WTC11 (cell line): ENCODE measurements around the gene CDK2. TPM values are rescaled to one million over a fixed set of nuclear protein-coding genes. Genes with fewer than 3 reads are reported as not detected.

Experiments used
- ATAC-seq: fragments of 200-7000 bp; cut with Tn5 transposase; 2 replicates; pipeline ENCODE4 v1.10.0; 2021; ENCODE audit warnings: mild to moderate bottlenecking, moderate library complexity
- CTCF ChIA-PET: fragments of 300-600 bp; sonication (Branson Sonifier 250); formaldehyde crosslinking; loops from one replicate; lab custom pipeline; 2021; ENCODE audit warnings: antibody characterized with exemption; lab: Charles Lee
- POLR2A ChIA-PET: fragments of 350-600 bp; sonication (Branson Sonifier 250); formaldehyde crosslinking; loops from one replicate; lab custom pipeline; 2021; ENCODE audit warnings: antibody characterized with exemption; lab: Charles Lee
- DNase-seq: peaks from one replicate; pipeline ENCODE4 v3.0.0; 2021; ENCODE audit warnings: low spot score
- H3K27ac Mint-ChIP-seq: 2 replicates; pipeline ENCODE4 v1.8.0; 2021; ENCODE audit warnings: mixed read lengths
- H3K27me3 Mint-ChIP-seq: 2 replicates; pipeline ENCODE4 v1.8.0; 2021; ENCODE audit warnings: low read depth, mild to moderate bottlenecking, moderate library complexity, mixed read lengths
- H3K36me3 Mint-ChIP-seq: 2 replicates; pipeline ENCODE4 v1.8.0; 2021; ENCODE audit warnings: mixed read lengths
- H3K4me1 Mint-ChIP-seq: 2 replicates; pipeline ENCODE4 v1.8.0; 2022; ENCODE audit warnings: mixed read lengths
- H3K4me3 Mint-ChIP-seq: 2 replicates; pipeline ENCODE4 v1.8.0; 2021; ENCODE audit warnings: mild to moderate bottlenecking, moderate library complexity, mixed read lengths
- H3K9me3 Mint-ChIP-seq: 2 replicates; pipeline ENCODE4 v1.8.0; 2021; ENCODE audit warnings: mixed read lengths
- MYBL2 ChIP-seq: sonication (generic); formaldehyde crosslinking; IDR thresholded peaks from 2 replicates; pipeline ENCODE4 v1.8.1; 2023; ENCODE audit warnings: mild to moderate bottlenecking, moderate library complexity, missing genetic modification reagents
- NFE2L1 ChIP-seq: sonication (generic); formaldehyde crosslinking; IDR thresholded peaks from 2 replicates; pipeline ENCODE4 v1.8.1; 2023; ENCODE audit warnings: missing genetic modification reagents
- NR2C2 ChIP-seq: sonication (generic); formaldehyde crosslinking; IDR thresholded peaks from 2 replicates; pipeline ENCODE4 v1.8.0; 2022; ENCODE audit warnings: mild to moderate bottlenecking, missing genetic modification reagents
- SOX15 ChIP-seq: fragments of 250-450 bp; sonication (Bioruptor Pico); IDR thresholded peaks from 2 replicates; pipeline ENCODE4 v1.9.0; 2021; ENCODE audit warnings: mild to moderate bottlenecking
- SP1 ChIP-seq: sonication (generic); formaldehyde crosslinking; conservative IDR thresholded peaks from 2 replicates; pipeline ENCODE4 v1.8.1; 2022; ENCODE audit warnings: missing genetic modification reagents
- TEAD4 ChIP-seq: sonication (generic); formaldehyde crosslinking; IDR thresholded peaks from 2 replicates; pipeline ENCODE4 v1.8.0; 2022; ENCODE audit warnings: mild to moderate bottlenecking, missing genetic modification reagents
- TP53 ChIP-seq: sonication (generic); formaldehyde crosslinking; IDR thresholded peaks from 2 replicates; pipeline ENCODE4 v1.8.1; 2023; ENCODE audit warnings: mild to moderate bottlenecking, missing genetic modification reagents
- ZNF138 ChIP-seq: sonication (generic); formaldehyde crosslinking; conservative IDR thresholded peaks from 2 replicates; pipeline ENCODE4 v1.8.1; 2022; ENCODE audit warnings: mild to moderate bottlenecking, moderate library complexity, missing genetic modification reagents
- total RNA-seq: library from RNA; stranded (reverse); gene quantifications from 3 replicates; pipeline ENCODE4 v1.2.3, GENCODE V29; 2021
- TF ChIP-seq, protein P1 (sequence below): sonication (generic); formaldehyde crosslinking; IDR thresholded peaks from 2 replicates; pipeline ENCODE4 v1.8.1; 2022; ENCODE audit warnings: low read depth, missing genetic modification reagents, borderline replicate concordance
- TF ChIP-seq, protein P2 (sequence below): sonication (generic); formaldehyde crosslinking; IDR thresholded peaks from 2 replicates; pipeline ENCODE4 v1.8.1; 2023; ENCODE audit warnings: mild to moderate bottlenecking, missing genetic modification reagents, moderate library complexity
- TF ChIP-seq, protein P3 (sequence below): sonication (generic); formaldehyde crosslinking; IDR thresholded peaks from 2 replicates; pipeline ENCODE4 v1.8.0; 2023; ENCODE audit warnings: mild to moderate bottlenecking, missing genetic modification reagents
- TF ChIP-seq, protein P4 (sequence below): sonication (generic); formaldehyde crosslinking; IDR thresholded peaks from 2 replicates; pipeline ENCODE4 v1.8.0; 2022; ENCODE audit warnings: mild to moderate bottlenecking, missing genetic modification reagents
- TF ChIP-seq, protein P5 (sequence below): sonication (generic); formaldehyde crosslinking; IDR thresholded peaks from 2 replicates; pipeline ENCODE4 v1.8.1; 2022; ENCODE audit warnings: low read depth, mild to moderate bottlenecking, moderate library complexity, missing genetic modification reagents, borderline replicate concordance
- TF ChIP-seq, protein P6 (sequence below): sonication (generic); formaldehyde crosslinking; IDR thresholded peaks from 2 replicates; pipeline ENCODE4 v1.8.1; 2022; ENCODE audit warnings: mild to moderate bottlenecking, missing genetic modification reagents, moderate library complexity, borderline replicate concordance
- TF ChIP-seq, protein P7 (sequence below): sonication (generic); formaldehyde crosslinking; IDR thresholded peaks from 2 replicates; pipeline ENCODE4 v1.8.0; 2023; ENCODE audit warnings: missing genetic modification reagents, mild to moderate bottlenecking, borderline replicate concordance
- TF ChIP-seq, protein P8 (sequence below): sonication (generic); formaldehyde crosslinking; conservative IDR thresholded peaks from 2 replicates; pipeline ENCODE4 v1.8.1; 2023; ENCODE audit warnings: mild to moderate bottlenecking, low read depth, missing genetic modification reagents, moderate library complexity
- TF ChIP-seq, protein P9 (sequence below): fragments of 250-450 bp; sonication (Bioruptor Pico); IDR thresholded peaks from 2 replicates; pipeline ENCODE4 v2.1.2; 2022; ENCODE audit warnings: mild to moderate bottlenecking, moderate library complexity

The CDK2 gene
- total RNA-seq, 1 experiment from 2014 or later = 43.1 TPM

DNA sequence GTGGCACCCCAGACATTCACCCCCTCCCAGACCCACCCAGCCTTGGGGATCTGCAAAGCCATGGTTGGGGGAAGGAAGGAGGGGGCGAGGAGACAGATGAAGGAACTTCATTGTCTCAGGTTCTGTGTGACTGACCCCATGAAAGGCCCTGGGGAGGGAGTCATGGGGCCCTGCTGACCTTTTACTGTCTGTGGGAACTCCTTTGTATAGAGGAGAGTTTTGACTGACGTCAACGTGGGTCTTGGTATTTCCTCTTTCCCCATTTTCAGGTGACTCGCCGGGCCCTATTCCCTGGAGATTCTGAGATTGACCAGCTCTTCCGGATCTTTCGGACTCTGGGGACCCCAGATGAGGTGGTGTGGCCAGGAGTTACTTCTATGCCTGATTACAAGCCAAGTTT, 4.1 kb downstream of the CDK2 start (continued):
- TF ChIP-seq, protein P1, sequence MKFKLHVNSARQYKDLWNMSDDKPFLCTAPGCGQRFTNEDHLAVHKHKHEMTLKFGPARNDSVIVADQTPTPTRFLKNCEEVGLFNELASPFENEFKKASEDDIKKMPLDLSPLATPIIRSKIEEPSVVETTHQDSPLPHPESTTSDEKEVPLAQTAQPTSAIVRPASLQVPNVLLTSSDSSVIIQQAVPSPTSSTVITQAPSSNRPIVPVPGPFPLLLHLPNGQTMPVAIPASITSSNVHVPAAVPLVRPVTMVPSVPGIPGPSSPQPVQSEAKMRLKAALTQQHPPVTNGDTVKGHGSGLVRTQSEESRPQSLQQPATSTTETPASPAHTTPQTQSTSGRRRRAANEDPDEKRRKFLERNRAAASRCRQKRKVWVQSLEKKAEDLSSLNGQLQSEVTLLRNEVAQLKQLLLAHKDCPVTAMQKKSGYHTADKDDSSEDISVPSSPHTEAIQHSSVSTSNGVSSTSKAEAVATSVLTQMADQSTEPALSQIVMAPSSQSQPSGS = no peak
- TF ChIP-seq, protein P2, sequence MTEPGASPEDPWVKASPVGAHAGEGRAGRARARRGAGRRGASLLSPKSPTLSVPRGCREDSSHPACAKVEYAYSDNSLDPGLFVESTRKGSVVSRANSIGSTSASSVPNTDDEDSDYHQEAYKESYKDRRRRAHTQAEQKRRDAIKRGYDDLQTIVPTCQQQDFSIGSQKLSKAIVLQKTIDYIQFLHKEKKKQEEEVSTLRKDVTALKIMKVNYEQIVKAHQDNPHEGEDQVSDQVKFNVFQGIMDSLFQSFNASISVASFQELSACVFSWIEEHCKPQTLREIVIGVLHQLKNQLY (CRISPR knock-in tag) = no peak
- TF ChIP-seq TEAD4 (CRISPR knock-in tag) = no peak
- TF ChIP-seq, protein P3, sequence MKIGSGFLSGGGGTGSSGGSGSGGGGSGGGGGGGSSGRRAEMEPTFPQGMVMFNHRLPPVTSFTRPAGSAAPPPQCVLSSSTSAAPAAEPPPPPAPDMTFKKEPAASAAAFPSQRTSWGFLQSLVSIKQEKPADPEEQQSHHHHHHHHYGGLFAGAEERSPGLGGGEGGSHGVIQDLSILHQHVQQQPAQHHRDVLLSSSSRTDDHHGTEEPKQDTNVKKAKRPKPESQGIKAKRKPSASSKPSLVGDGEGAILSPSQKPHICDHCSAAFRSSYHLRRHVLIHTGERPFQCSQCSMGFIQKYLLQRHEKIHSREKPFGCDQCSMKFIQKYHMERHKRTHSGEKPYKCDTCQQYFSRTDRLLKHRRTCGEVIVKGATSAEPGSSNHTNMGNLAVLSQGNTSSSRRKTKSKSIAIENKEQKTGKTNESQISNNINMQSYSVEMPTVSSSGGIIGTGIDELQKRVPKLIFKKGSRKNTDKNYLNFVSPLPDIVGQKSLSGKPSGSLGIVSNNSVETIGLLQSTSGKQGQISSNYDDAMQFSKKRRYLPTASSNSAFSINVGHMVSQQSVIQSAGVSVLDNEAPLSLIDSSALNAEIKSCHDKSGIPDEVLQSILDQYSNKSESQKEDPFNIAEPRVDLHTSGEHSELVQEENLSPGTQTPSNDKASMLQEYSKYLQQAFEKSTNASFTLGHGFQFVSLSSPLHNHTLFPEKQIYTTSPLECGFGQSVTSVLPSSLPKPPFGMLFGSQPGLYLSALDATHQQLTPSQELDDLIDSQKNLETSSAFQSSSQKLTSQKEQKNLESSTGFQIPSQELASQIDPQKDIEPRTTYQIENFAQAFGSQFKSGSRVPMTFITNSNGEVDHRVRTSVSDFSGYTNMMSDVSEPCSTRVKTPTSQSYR (CRISPR knock-in tag) = no peak
- TF ChIP-seq, protein P4, sequence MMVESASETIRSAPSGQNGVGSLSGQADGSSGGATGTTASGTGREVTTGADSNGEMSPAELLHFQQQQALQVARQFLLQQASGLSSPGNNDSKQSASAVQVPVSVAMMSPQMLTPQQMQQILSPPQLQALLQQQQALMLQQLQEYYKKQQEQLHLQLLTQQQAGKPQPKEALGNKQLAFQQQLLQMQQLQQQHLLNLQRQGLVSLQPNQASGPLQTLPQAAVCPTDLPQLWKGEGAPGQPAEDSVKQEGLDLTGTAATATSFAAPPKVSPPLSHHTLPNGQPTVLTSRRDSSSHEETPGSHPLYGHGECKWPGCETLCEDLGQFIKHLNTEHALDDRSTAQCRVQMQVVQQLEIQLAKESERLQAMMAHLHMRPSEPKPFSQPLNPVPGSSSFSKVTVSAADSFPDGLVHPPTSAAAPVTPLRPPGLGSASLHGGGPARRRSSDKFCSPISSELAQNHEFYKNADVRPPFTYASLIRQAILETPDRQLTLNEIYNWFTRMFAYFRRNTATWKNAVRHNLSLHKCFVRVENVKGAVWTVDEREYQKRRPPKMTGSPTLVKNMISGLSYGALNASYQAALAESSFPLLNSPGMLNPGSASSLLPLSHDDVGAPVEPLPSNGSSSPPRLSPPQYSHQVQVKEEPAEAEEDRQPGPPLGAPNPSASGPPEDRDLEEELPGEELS (CRISPR knock-in tag) = no peak
- TF ChIP-seq, protein P5, sequence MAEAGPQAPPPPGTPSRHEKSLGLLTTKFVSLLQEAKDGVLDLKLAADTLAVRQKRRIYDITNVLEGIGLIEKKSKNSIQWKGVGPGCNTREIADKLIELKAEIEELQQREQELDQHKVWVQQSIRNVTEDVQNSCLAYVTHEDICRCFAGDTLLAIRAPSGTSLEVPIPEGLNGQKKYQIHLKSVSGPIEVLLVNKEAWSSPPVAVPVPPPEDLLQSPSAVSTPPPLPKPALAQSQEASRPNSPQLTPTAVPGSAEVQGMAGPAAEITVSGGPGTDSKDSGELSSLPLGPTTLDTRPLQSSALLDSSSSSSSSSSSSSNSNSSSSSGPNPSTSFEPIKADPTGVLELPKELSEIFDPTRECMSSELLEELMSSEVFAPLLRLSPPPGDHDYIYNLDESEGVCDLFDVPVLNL (CRISPR knock-in tag) = no peak
- TF ChIP-seq, protein P6, sequence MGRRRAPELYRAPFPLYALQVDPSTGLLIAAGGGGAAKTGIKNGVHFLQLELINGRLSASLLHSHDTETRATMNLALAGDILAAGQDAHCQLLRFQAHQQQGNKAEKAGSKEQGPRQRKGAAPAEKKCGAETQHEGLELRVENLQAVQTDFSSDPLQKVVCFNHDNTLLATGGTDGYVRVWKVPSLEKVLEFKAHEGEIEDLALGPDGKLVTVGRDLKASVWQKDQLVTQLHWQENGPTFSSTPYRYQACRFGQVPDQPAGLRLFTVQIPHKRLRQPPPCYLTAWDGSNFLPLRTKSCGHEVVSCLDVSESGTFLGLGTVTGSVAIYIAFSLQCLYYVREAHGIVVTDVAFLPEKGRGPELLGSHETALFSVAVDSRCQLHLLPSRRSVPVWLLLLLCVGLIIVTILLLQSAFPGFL (CRISPR knock-in tag) = no peak
- TF ChIP-seq, protein P7, sequence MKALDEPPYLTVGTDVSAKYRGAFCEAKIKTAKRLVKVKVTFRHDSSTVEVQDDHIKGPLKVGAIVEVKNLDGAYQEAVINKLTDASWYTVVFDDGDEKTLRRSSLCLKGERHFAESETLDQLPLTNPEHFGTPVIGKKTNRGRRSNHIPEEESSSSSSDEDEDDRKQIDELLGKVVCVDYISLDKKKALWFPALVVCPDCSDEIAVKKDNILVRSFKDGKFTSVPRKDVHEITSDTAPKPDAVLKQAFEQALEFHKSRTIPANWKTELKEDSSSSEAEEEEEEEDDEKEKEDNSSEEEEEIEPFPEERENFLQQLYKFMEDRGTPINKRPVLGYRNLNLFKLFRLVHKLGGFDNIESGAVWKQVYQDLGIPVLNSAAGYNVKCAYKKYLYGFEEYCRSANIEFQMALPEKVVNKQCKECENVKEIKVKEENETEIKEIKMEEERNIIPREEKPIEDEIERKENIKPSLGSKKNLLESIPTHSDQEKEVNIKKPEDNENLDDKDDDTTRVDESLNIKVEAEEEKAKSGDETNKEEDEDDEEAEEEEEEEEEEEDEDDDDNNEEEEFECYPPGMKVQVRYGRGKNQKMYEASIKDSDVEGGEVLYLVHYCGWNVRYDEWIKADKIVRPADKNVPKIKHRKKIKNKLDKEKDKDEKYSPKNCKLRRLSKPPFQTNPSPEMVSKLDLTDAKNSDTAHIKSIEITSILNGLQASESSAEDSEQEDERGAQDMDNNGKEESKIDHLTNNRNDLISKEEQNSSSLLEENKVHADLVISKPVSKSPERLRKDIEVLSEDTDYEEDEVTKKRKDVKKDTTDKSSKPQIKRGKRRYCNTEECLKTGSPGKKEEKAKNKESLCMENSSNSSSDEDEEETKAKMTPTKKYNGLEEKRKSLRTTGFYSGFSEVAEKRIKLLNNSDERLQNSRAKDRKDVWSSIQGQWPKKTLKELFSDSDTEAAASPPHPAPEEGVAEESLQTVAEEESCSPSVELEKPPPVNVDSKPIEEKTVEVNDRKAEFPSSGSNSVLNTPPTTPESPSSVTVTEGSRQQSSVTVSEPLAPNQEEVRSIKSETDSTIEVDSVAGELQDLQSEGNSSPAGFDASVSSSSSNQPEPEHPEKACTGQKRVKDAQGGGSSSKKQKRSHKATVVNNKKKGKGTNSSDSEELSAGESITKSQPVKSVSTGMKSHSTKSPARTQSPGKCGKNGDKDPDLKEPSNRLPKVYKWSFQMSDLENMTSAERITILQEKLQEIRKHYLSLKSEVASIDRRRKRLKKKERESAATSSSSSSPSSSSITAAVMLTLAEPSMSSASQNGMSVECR (CRISPR knock-in tag) = no peak

DNA sequence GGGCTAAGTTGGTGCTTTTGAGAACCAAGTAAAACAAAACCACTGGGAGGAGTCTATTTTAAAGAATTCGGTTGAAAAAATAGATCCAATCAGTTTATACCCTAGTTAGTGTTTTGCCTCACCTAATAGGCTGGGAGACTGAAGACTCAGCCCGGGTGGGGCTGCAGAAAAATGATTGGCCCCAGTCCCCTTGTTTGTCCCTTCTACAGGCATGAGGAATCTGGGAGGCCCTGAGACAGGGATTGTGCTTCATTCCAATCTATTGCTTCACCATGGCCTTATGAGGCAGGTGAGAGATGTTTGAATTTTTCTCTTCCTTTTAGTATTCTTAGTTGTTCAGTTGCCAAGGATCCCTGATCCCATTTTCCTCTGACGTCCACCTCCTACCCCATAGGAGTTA, 5.4 kb downstream of the CDK2 start:
- Mint-ChIP-seq H3K4me1 (peaks cover 10% of the 10 kb centered on the region), H3K4me3 (no peak overlapping the region), H3K27ac (peak overlapping the region; percentile 92), H3K36me3 (peaks cover 31% of the 10 kb centered on the region), H3K27me3 (no peaks in the 10 kb centered on the region), H3K9me3 (no peaks in the 10 kb centered on the region)
- ChIA-PET CTCF (no interaction called here), POLR2A (no interaction called here)
- DNase-seq = no peak
- ATAC-seq = no peak
- TF ChIP-seq MYBL2 (CRISPR knock-in tag) (no peak), ZNF138 (CRISPR knock-in tag) (no peak), SOX15 (CRISPR knock-in tag) (no peak), SP1 (CRISPR knock-in tag) (no peak), NR2C2 (CRISPR knock-in tag) (no peak), TP53 (CRISPR knock-in tag) (no peak), NFE2L1 (CRISPR knock-in tag) (no peak)
- TF ChIP-seq, protein P8, sequence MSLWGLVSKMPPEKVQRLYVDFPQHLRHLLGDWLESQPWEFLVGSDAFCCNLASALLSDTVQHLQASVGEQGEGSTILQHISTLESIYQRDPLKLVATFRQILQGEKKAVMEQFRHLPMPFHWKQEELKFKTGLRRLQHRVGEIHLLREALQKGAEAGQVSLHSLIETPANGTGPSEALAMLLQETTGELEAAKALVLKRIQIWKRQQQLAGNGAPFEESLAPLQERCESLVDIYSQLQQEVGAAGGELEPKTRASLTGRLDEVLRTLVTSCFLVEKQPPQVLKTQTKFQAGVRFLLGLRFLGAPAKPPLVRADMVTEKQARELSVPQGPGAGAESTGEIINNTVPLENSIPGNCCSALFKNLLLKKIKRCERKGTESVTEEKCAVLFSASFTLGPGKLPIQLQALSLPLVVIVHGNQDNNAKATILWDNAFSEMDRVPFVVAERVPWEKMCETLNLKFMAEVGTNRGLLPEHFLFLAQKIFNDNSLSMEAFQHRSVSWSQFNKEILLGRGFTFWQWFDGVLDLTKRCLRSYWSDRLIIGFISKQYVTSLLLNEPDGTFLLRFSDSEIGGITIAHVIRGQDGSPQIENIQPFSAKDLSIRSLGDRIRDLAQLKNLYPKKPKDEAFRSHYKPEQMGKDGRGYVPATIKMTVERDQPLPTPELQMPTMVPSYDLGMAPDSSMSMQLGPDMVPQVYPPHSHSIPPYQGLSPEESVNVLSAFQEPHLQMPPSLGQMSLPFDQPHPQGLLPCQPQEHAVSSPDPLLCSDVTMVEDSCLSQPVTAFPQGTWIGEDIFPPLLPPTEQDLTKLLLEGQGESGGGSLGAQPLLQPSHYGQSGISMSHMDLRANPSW (CRISPR knock-in tag) = no peak
- TF ChIP-seq, protein P9, sequence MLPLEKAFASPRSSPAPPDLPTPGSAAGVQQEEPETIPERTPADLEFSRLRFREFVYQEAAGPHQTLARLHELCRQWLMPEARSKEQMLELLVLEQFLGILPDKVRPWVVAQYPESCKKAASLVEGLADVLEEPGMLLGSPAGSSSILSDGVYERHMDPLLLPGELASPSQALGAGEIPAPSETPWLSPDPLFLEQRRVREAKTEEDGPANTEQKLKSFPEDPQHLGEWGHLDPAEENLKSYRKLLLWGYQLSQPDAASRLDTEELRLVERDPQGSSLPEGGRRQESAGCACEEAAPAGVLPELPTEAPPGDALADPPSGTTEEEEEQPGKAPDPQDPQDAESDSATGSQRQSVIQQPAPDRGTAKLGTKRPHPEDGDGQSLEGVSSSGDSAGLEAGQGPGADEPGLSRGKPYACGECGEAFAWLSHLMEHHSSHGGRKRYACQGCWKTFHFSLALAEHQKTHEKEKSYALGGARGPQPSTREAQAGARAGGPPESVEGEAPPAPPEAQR (CRISPR knock-in tag) = no peak
